ENCODE measurements around the gene REEP6.
"Not testable (repeated sequence)": the region's sequence is repeated elsewhere in the genome, so short reads cannot be mapped to it uniquely, and the experiment has no call there.

Gene REEP6

DNA sequence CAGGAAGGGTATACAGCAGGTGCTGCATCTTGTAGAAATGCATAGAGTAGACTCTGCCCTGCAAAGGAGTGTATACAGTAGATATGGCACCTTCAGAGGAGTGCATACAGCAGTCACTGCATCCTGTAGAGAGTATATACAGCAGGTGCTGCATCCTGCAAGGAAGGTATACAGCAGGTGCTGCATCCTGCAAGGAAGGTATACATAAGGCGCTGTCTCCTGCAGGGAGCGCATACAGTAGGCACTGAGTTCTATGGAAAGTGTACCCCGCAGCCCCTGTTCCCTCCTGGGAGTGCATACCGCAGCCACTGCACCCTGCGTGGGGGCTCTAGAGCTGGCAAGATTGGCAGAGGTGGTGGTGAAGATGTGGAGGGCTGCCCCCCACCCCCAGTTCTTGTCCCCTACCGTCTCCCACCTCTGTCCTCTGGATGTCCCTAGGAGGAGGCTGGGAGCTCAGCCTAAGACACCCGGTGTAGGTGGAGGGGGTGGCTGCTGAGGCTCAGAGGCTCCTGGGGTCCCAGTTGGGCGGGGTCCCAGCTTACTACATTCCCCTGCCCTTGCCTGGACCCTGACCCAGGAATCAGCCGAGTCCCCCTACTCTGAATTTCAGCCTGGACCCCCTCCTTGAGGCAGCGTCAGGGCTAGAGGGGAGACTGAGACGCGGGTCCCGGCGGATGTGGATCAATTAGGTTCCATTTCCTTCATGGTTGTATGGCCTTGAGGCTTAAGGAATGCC is 24.2 kb downstream of the REEP6 start:
- no peaks in the 10 kb centered on the region for H3K36me3 ChIP-seq (ENCODE audit: control insufficient read depth, insufficient read depth, low read length)

GRCh38 chr19:1516395-1516753 is 25.4 kb downstream of the REEP6 start:
- Histone ChIP-seq H3K4me3 (replicated peaks; ENCODE audit: low read depth, low read length) (no peak overlapping the region), H3K27me3 (replicated peaks; ENCODE audit: control insufficient read depth, insufficient read depth, low read length) (no peaks in the 10 kb centered on the region), H3K36me3 (ENCODE audit: control insufficient read depth, insufficient read depth, low read length) (no peaks in the 10 kb centered on the region)
- DNase-seq (ENCODE audit: extremely low read depth, insufficient read length): no peak
- TF ChIP-seq, protein P1, sequence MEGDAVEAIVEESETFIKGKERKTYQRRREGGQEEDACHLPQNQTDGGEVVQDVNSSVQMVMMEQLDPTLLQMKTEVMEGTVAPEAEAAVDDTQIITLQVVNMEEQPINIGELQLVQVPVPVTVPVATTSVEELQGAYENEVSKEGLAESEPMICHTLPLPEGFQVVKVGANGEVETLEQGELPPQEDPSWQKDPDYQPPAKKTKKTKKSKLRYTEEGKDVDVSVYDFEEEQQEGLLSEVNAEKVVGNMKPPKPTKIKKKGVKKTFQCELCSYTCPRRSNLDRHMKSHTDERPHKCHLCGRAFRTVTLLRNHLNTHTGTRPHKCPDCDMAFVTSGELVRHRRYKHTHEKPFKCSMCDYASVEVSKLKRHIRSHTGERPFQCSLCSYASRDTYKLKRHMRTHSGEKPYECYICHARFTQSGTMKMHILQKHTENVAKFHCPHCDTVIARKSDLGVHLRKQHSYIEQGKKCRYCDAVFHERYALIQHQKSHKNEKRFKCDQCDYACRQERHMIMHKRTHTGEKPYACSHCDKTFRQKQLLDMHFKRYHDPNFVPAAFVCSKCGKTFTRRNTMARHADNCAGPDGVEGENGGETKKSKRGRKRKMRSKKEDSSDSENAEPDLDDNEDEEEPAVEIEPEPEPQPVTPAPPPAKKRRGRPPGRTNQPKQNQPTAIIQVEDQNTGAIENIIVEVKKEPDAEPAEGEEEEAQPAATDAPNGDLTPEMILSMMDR (IDR thresholded peaks at IDR 0.05; ENCODE audit: insufficient read depth, low read length, poor library complexity, severe bottlenecking): no peak

More for the DNA sequence above, 24.2 kb downstream of the REEP6 start:
- Histone ChIP-seq H3K27me3 (replicated peaks; ENCODE audit: control insufficient read depth, insufficient read depth, low read length) (no peaks in the 10 kb centered on the region), H3K4me3 (replicated peaks; ENCODE audit: low read depth, low read length) (no peak overlapping the region)
- no peak for DNase-seq (ENCODE audit: extremely low read depth, insufficient read length)
- TF ChIP-seq, protein P1 (IDR thresholded peaks at IDR 0.05; ENCODE audit: insufficient read depth, low read length, poor library complexity, severe bottlenecking): no peak

- Histone ChIP-seq H3K36me3 (ENCODE audit: control insufficient read depth, insufficient read depth, low read length) (no peaks in the 10 kb centered on the region), H3K27me3 (replicated peaks; ENCODE audit: control insufficient read depth, insufficient read depth, low read length) (no peaks in the 10 kb centered on the region), H3K4me3 (replicated peaks; ENCODE audit: low read depth, low read length) (no peak overlapping the region)
- DNase-seq (ENCODE audit: extremely low read depth, insufficient read length): no peak
- TF ChIP-seq, protein P1 (IDR thresholded peaks at IDR 0.05; ENCODE audit: insufficient read depth, low read length, poor library complexity, severe bottlenecking): no peak
Measured at GRCh38 chr19:1518471-1518870, 27.5 kb downstream of the REEP6 start.

DNA sequence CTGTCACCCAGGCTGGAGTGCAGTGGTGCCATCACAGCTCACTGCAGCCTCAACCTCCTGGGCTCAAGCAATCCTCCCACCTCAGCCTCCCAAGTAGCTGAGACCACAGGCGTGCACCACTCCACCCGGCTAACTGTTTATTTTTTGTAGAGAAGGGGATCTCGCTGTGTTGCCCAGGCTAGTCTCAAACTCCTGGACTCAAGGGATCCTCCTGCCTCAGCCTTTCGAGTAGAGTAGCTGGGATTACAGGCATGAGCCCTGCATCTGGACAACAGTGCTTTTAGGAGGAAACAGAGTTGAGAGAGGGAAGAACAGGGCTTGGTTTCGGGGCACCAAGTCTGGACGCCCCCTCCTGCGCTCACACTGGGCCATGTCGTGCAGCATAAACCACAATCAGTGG is 28.8 kb downstream of the REEP6 start:
- not testable (repeated sequence) for H3K36me3 ChIP-seq (ENCODE audit: control insufficient read depth, insufficient read depth, low read length); DNase-seq (ENCODE audit: extremely low read depth, insufficient read length); H3K27me3 ChIP-seq (replicated peaks; ENCODE audit: control insufficient read depth, insufficient read depth, low read length); H3K4me3 ChIP-seq (replicated peaks; ENCODE audit: low read depth, low read length)

GRCh38 chr19:1520203-1520780 is 29.3 kb downstream of the REEP6 start:
- no peak for DNase-seq (ENCODE audit: extremely low read depth, insufficient read length)
- TF ChIP-seq, protein P1 (IDR thresholded peaks at IDR 0.05; ENCODE audit: insufficient read depth, low read length, poor library complexity, severe bottlenecking): no peak
- Histone ChIP-seq H3K4me3 (replicated peaks; ENCODE audit: low read depth, low read length) (no peak overlapping the region), H3K36me3 (ENCODE audit: control insufficient read depth, insufficient read depth, low read length) (no peaks in the 10 kb centered on the region), H3K27me3 (replicated peaks; ENCODE audit: control insufficient read depth, insufficient read depth, low read length) (no peaks in the 10 kb centered on the region)

- no peak for DNase-seq (ENCODE audit: extremely low read depth, insufficient read length)
- no peak overlapping the region for H3K4me3 ChIP-seq (replicated peaks; ENCODE audit: low read depth, low read length)
- no peaks in the 10 kb centered on the region for H3K36me3 ChIP-seq (ENCODE audit: control insufficient read depth, insufficient read depth, low read length)
- no peaks in the 10 kb centered on the region for H3K27me3 ChIP-seq (replicated peaks; ENCODE audit: control insufficient read depth, insufficient read depth, low read length)
- TF ChIP-seq, protein P1 (IDR thresholded peaks at IDR 0.05; ENCODE audit: insufficient read depth, low read length, poor library complexity, severe bottlenecking): no peak
Measured at GRCh38 chr19:1521636-1522035, 30.7 kb downstream of the REEP6 start.
